Measurements from ENCODE around the gene SLC8A2.
A peak's percentile ranks its signal among the peaks of the same experiment; 100 is the strongest.

Gene SLC8A2

GRCh38 chr19:47511128-47511517 lies 39.4 kb upstream of the SLC8A2 start:
- Histone ChIP-seq H2BK15ac (replicated peaks; ENCODE audit: low read depth) (no peak overlapping the region), H2BK5ac (ENCODE audit: low read length) (no peak overlapping the region), H3K36me3 (ENCODE audit: control insufficient read depth, insufficient read depth, low read length) (no peaks in the 10 kb centered on the region), H2AK5ac (ENCODE audit: low read length) (no peak overlapping the region), H4K5ac (ENCODE audit: low read length) (no peak overlapping the region), H3K4ac (ENCODE audit: low read depth, low read length) (no peak overlapping the region), H3K9ac (ENCODE audit: low read length) (no peak overlapping the region), H4K8ac (ENCODE audit: low read depth, low read length) (no peak overlapping the region), H3K27me3 (ENCODE audit: insufficient read depth, low read length, poor library complexity) (no peaks in the 10 kb centered on the region), H3K79me2 (ENCODE audit: control insufficient read depth, insufficient read depth, low read length) (peaks cover 41% of the 10 kb centered on the region), H3K56ac (ENCODE audit: low read length) (no peak overlapping the region), H2BK120ac (ENCODE audit: low read depth, low read length) (no peak overlapping the region), H3K23ac (ENCODE audit: low read length) (no peak overlapping the region), H3K4me1 (ENCODE audit: control insufficient read depth, low read depth, low read length) (no peaks in the 10 kb centered on the region), H3K18ac (ENCODE audit: low read length) (no peak overlapping the region), H3K27ac (ENCODE audit: low read depth, low read length) (no peak overlapping the region), H3K79me1 (ENCODE audit: low read length) (peaks cover 39% of the 10 kb centered on the region), H3K4me2 (ENCODE audit: low read length) (no peak overlapping the region), H3K4me3 (ENCODE audit: low read length) (no peak overlapping the region)
- DNase-seq, result no peak
- WGBS (ENCODE audit: extremely low coverage, insufficient coverage, low lambda C conversion rate), result no CpG with 5 or more reads among the region's 6 CpGs

- no peak overlapping the region for H2BK120ac ChIP-seq (ENCODE audit: low read depth, low read length)
- no peak overlapping the region for H4K8ac ChIP-seq (ENCODE audit: low read depth, low read length)
- H3K36me3 ChIP-seq (ENCODE audit: control insufficient read depth, insufficient read depth, low read length), result no peaks in the 10 kb centered on the region
- no peak overlapping the region for H3K9ac ChIP-seq (ENCODE audit: low read length)
- H3K27ac ChIP-seq (ENCODE audit: low read depth, low read length), result no peak overlapping the region
- H3K23ac ChIP-seq (ENCODE audit: low read length), result no peak overlapping the region
- H3K4ac ChIP-seq (ENCODE audit: low read depth, low read length), result no peak overlapping the region
- no peak overlapping the region for H2AK5ac ChIP-seq (ENCODE audit: low read length)
- no peaks in the 10 kb centered on the region for H3K27me3 ChIP-seq (ENCODE audit: insufficient read depth, low read length, poor library complexity)
- no peak overlapping the region for H2BK5ac ChIP-seq (ENCODE audit: low read length)
- no peak overlapping the region for H3K4me2 ChIP-seq (ENCODE audit: low read length)
- H3K4me3 ChIP-seq (ENCODE audit: low read length), result no peak overlapping the region
- H4K5ac ChIP-seq (ENCODE audit: low read length), result no peak overlapping the region
- H2BK15ac ChIP-seq (replicated peaks; ENCODE audit: low read depth), result no peak overlapping the region
- DNase-seq, result no peak
- H3K79me1 ChIP-seq (ENCODE audit: low read length), result peaks cover 39% of the 10 kb centered on the region
- H3K18ac ChIP-seq (ENCODE audit: low read length), result no peak overlapping the region
- no CpG with 5 or more reads among the region's 12 CpGs for WGBS (ENCODE audit: extremely low coverage, insufficient coverage, low lambda C conversion rate)
- H3K4me1 ChIP-seq (ENCODE audit: control insufficient read depth, low read depth, low read length), result no peaks in the 10 kb centered on the region
- H3K79me2 ChIP-seq (ENCODE audit: control insufficient read depth, insufficient read depth, low read length), result peaks cover 41% of the 10 kb centered on the region
- peak overlapping the region; percentile 6 for H3K56ac ChIP-seq (ENCODE audit: low read length)
Measured at GRCh38 chr19:47510516-47511127, 38.9 kb upstream of the SLC8A2 start.

- no peak for DNase-seq
- no peak overlapping the region for H2BK15ac ChIP-seq (replicated peaks; ENCODE audit: low read depth)
- H3K4ac ChIP-seq (ENCODE audit: low read depth, low read length), result no peak overlapping the region
- H3K36me3 ChIP-seq (ENCODE audit: control insufficient read depth, insufficient read depth, low read length), result no peaks in the 10 kb centered on the region
- WGBS (ENCODE audit: extremely low coverage, insufficient coverage, low lambda C conversion rate), result no CpG with 5 or more reads among the region's 8 CpGs
- H3K79me1 ChIP-seq (ENCODE audit: low read length), result peaks cover 39% of the 10 kb centered on the region
- no peak overlapping the region for H2AK5ac ChIP-seq (ENCODE audit: low read length)
- no peak overlapping the region for H3K56ac ChIP-seq (ENCODE audit: low read length)
- H3K79me2 ChIP-seq (ENCODE audit: control insufficient read depth, insufficient read depth, low read length), result peaks cover 41% of the 10 kb centered on the region
- no peaks in the 10 kb centered on the region for H3K4me1 ChIP-seq (ENCODE audit: control insufficient read depth, low read depth, low read length)
- H3K27me3 ChIP-seq (ENCODE audit: insufficient read depth, low read length, poor library complexity), result no peaks in the 10 kb centered on the region
- H2BK5ac ChIP-seq (ENCODE audit: low read length), result no peak overlapping the region
- no peak overlapping the region for H4K5ac ChIP-seq (ENCODE audit: low read length)
- no peak overlapping the region for H3K27ac ChIP-seq (ENCODE audit: low read depth, low read length)
- no peak overlapping the region for H3K4me3 ChIP-seq (ENCODE audit: low read length)
- no peak overlapping the region for H3K18ac ChIP-seq (ENCODE audit: low read length)
- H3K9ac ChIP-seq (ENCODE audit: low read length), result no peak overlapping the region
- H3K23ac ChIP-seq (ENCODE audit: low read length), result no peak overlapping the region
- H4K8ac ChIP-seq (ENCODE audit: low read depth, low read length), result no peak overlapping the region
- no peak overlapping the region for H2BK120ac ChIP-seq (ENCODE audit: low read depth, low read length)
- H3K4me2 ChIP-seq (ENCODE audit: low read length), result no peak overlapping the region
Measured at GRCh38 chr19:47509973-47510372, 38.3 kb upstream of the SLC8A2 start.

DNA sequence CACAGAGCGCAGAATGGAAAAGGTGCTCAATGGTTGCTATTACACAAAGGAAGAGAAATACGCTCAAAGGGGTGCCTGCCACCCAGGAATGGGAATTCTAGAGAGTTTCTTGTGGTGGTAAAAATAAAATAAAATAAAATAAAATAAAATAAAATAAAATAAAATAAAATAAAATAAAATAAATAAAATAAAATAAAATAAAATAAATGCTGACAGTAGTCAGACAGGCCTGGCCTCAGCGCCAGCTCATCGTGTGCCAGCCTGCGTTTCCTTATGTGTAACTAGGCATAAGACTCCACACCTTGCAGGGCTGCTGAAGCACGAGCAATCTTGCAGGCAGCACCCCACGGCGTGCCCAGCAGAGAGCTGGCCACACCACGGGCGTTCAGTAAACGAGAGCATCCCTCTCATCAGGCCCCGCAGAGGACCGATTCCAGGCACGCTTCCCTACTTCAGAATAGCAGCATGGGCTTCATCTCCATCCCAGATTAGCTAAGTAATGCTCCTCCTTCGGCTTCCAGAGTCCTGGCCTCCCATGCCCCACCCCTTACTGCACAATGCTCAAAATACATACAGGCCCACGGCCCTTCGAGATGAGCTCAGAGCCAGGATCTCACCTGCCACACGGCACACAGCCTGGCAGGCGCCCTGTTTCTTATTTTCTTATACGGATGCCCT lies 37.6 kb upstream of the SLC8A2 start:
- Histone ChIP-seq H3K27me3 (ENCODE audit: insufficient read depth, low read length, poor library complexity) (no peaks in the 10 kb centered on the region), H3K4me2 (ENCODE audit: low read length) (no peak overlapping the region), H3K79me2 (ENCODE audit: control insufficient read depth, insufficient read depth, low read length) (peaks cover 36% of the 10 kb centered on the region), H4K5ac (ENCODE audit: low read length) (no peak overlapping the region), H3K4ac (ENCODE audit: low read depth, low read length) (no peak overlapping the region), H3K4me1 (ENCODE audit: control insufficient read depth, low read depth, low read length) (no peaks in the 10 kb centered on the region), H4K8ac (ENCODE audit: low read depth, low read length) (no peak overlapping the region), H2BK15ac (replicated peaks; ENCODE audit: low read depth) (no peak overlapping the region), H3K4me3 (ENCODE audit: low read length) (no peak overlapping the region), H3K9ac (ENCODE audit: low read length) (no peak overlapping the region), H3K27ac (ENCODE audit: low read depth, low read length) (no peak overlapping the region), H2BK5ac (ENCODE audit: low read length) (no peak overlapping the region), H3K23ac (ENCODE audit: low read length) (no peak overlapping the region), H3K79me1 (ENCODE audit: low read length) (peaks cover 35% of the 10 kb centered on the region), H3K36me3 (ENCODE audit: control insufficient read depth, insufficient read depth, low read length) (no peaks in the 10 kb centered on the region), H3K18ac (ENCODE audit: low read length) (no peak overlapping the region), H2AK5ac (ENCODE audit: low read length) (no peak overlapping the region), H3K56ac (ENCODE audit: low read length) (no peak overlapping the region), H2BK120ac (ENCODE audit: low read depth, low read length) (no peak overlapping the region)
- DNase-seq, result no peak
- WGBS (ENCODE audit: extremely low coverage, insufficient coverage, low lambda C conversion rate), result no CpG with 5 or more reads among the region's 20 CpGs

- Histone ChIP-seq H2BK15ac (replicated peaks; ENCODE audit: low read depth) (no peak overlapping the region), H3K4ac (ENCODE audit: low read depth, low read length) (no peak overlapping the region), H2AK5ac (ENCODE audit: low read length) (no peak overlapping the region), H3K79me2 (ENCODE audit: control insufficient read depth, insufficient read depth, low read length) (peaks cover 32% of the 10 kb centered on the region), H3K4me1 (ENCODE audit: control insufficient read depth, low read depth, low read length) (no peaks in the 10 kb centered on the region), H4K8ac (ENCODE audit: low read depth, low read length) (no peak overlapping the region), H3K4me2 (ENCODE audit: low read length) (no peak overlapping the region), H3K36me3 (ENCODE audit: control insufficient read depth, insufficient read depth, low read length) (no peaks in the 10 kb centered on the region), H3K9ac (ENCODE audit: low read length) (no peak overlapping the region), H2BK5ac (ENCODE audit: low read length) (no peak overlapping the region), H4K5ac (ENCODE audit: low read length) (no peak overlapping the region), H3K23ac (ENCODE audit: low read length) (no peak overlapping the region), H3K79me1 (ENCODE audit: low read length) (peaks cover 31% of the 10 kb centered on the region), H3K56ac (ENCODE audit: low read length) (no peak overlapping the region), H3K27ac (ENCODE audit: low read depth, low read length) (no peak overlapping the region), H3K4me3 (ENCODE audit: low read length) (no peak overlapping the region), H2BK120ac (ENCODE audit: low read depth, low read length) (no peak overlapping the region), H3K18ac (ENCODE audit: low read length) (no peak overlapping the region), H3K27me3 (ENCODE audit: insufficient read depth, low read length, poor library complexity) (no peaks in the 10 kb centered on the region)
- no peak for DNase-seq
- WGBS (ENCODE audit: extremely low coverage, insufficient coverage, low lambda C conversion rate), result no CpG with 5 or more reads among the region's 5 CpGs
Measured at GRCh38 chr19:47508721-47509120, 37.0 kb upstream of the SLC8A2 start.
